Upper lobe of right lung (tissue), 1 donor: ENCODE results near the gene ERG. TPM values are rescaled to one million over a fixed set of nuclear protein-coding genes. Genes with fewer than 3 reads are reported as not detected.

Source experiments
- ATAC-seq: fragments of 200-7000 bp; cut with Tn5 transposase; one replicate; pipeline ENCODE4 v1.9.1; 2020; ENCODE audit warnings: mild to moderate bottlenecking, moderate library complexity
- DNase-seq: peaks from one replicate; pipeline ENCODE4 v3.0.0-alpha.2; 2020
- H3K27ac ChIP-seq: fragments of 200-600 bp; one replicate; pipeline ENCODE4 v1.8.0; 2022
- H3K27me3 ChIP-seq: fragments of 200-600 bp; one replicate; pipeline ENCODE4 v1.8.0; 2022; ENCODE audit warnings: mild to moderate bottlenecking
- H3K36me3 ChIP-seq: fragments of 200-600 bp; one replicate; pipeline ENCODE4 v1.8.0; 2022
- H3K4me1 ChIP-seq: fragments of 200-600 bp; one replicate; pipeline ENCODE4 v1.8.0; 2022
- H3K4me3 ChIP-seq: fragments of 200-600 bp; one replicate; pipeline ENCODE4 v1.8.0; 2022; ENCODE audit warnings: mild to moderate bottlenecking
- H3K9me3 ChIP-seq: fragments of 200-600 bp; one replicate; pipeline ENCODE4 v1.8.0; 2022
- intact Hi-C: fragments of 100-400 bp; cut with DNase I; formaldehyde crosslinking; loops from one replicate; pipeline ENCODE4 v1.11.0; 2022
- total RNA-seq: library from RNA; stranded (reverse); fragmentation: NEBNext Ultra II Directional; extraction: Animal tissue kit (Norgen Biotek cat#: 25700); gene quantifications from one replicate; pipeline ENCODE4 v1.2.1, GENCODE V29; 2021
- TF ChIP-seq, protein P1 (sequence below): fragments of 200-600 bp; IDR thresholded peaks from one replicate; pipeline ENCODE4 v1.8.0; 2022; ENCODE audit warnings: antibody characterized with exemption
- donor health status: DM: no; HTN: yes; CAD: no; lungs with severe emphysema.

Gene ERG
- total RNA-seq, 1 donor from 2014 or later, result 36.7 TPM

DNA sequence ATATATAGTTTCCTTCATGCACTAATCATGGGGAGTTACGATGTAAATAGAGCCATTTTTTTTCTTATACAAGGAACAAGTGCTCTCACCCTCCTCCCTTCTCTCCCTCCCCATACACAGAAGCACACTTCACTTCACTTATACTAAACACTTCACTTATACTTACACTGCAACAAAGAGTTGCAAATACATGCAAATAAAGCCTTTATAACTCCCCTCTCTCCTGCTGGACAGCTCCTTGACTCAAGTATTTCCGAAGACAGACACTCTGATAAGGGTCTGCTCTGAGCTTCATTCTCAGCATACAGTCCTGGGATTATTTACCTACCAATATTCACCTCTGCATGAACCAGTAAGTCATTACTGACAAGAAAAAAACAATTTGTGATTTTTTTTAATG, 35.6 kb upstream of the ERG start:
- TF ChIP-seq, protein P1, sequence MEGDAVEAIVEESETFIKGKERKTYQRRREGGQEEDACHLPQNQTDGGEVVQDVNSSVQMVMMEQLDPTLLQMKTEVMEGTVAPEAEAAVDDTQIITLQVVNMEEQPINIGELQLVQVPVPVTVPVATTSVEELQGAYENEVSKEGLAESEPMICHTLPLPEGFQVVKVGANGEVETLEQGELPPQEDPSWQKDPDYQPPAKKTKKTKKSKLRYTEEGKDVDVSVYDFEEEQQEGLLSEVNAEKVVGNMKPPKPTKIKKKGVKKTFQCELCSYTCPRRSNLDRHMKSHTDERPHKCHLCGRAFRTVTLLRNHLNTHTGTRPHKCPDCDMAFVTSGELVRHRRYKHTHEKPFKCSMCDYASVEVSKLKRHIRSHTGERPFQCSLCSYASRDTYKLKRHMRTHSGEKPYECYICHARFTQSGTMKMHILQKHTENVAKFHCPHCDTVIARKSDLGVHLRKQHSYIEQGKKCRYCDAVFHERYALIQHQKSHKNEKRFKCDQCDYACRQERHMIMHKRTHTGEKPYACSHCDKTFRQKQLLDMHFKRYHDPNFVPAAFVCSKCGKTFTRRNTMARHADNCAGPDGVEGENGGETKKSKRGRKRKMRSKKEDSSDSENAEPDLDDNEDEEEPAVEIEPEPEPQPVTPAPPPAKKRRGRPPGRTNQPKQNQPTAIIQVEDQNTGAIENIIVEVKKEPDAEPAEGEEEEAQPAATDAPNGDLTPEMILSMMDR, result no peak
- DNase-seq (no peak), ATAC-seq (peak; percentile 67)
- H3K9me3 ChIP-seq, result no peaks in the 10 kb centered on the region
- no peaks in the 10 kb centered on the region for H3K4me1 ChIP-seq
- peaks cover 5% of the 10 kb centered on the region for H3K27me3 ChIP-seq
- no peaks in the 10 kb centered on the region for H3K36me3 ChIP-seq
- H3K4me3 ChIP-seq, result no peak overlapping the region
- H3K27ac ChIP-seq, result no peak overlapping the region
- intact Hi-C loops, result no loop called here

DNA sequence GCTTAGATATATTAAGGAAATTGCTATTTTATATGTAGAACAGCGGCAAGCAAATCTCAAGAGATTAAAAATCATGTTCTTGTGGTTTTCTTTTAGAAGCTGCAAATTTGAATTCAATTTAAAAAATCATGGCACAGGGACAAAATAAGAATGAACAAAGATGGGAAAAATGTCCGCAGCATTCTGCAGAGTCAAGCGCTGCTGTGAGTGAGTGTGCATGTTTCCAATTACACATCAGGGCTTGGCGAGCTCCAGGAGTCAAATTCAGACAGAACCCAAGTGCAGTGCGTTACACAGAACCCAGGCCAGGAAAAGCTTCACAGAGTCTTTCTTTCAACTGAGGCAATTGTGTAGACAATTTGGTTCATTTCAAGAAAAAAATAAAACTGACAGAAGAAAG, 33.3 kb upstream of the ERG start:
- ATAC-seq (no peak), DNase-seq (no peak)
- Histone ChIP-seq H3K36me3 (no peaks in the 10 kb centered on the region), H3K27ac (no peak overlapping the region), H3K4me1 (no peaks in the 10 kb centered on the region), H3K9me3 (no peaks in the 10 kb centered on the region), H3K27me3 (peaks cover 5% of the 10 kb centered on the region), H3K4me3 (no peak overlapping the region)
- intact Hi-C loops, result no loop called here
- TF ChIP-seq, protein P1, result no peak

DNA sequence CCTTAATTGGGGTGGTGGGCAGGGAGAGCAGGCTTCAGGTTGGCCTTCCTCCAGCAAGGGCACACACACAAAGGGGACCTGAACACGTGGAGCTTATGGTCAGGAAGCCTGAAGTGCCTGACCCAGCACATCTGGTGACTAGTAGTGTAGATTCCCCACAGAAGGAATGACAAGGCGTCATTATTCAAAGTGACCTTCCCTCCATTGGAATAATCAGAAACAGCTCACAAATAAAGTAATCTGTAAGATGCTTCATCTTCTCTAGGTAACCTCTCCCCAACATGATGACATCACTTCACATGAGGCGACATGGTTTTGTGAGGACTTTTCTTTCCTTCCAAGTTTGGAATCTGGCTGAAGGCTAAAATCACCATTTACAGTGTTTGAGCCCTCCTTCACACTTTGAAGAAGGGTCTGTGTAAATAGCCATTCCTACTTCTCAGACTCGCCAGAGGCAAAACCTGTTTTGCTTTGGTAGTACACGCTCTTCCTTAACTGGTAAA, 32.8 kb upstream of the ERG start:
- intact Hi-C loops, result no loop called here
- TF ChIP-seq, protein P1, result no peak
- no peak for DNase-seq
- no peaks in the 10 kb centered on the region for H3K9me3 ChIP-seq
- H3K4me1 ChIP-seq, result no peaks in the 10 kb centered on the region
- H3K27me3 ChIP-seq, result peaks cover 5% of the 10 kb centered on the region
- no peak overlapping the region for H3K27ac ChIP-seq
- no peak for ATAC-seq
- H3K4me3 ChIP-seq, result no peak overlapping the region
- H3K36me3 ChIP-seq, result no peaks in the 10 kb centered on the region

DNA sequence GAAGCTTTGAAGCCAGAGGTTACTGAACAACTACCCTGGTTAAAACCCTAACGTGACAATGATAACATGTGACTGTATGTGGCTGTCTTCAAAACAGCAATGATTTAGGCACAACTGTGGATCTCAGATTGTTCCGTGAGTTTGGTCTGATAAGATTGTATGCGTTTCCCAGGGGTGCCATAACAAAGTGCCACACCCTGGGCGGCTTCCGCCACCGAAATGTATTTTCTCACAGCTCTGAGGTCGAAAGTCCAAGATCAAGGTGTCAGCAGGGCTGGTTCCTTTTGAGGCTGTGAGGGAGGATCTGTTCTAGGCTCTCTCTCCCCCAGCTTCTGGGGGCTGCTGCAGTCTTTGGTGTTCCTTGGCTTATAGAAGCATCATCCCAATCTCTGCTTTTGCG, 29.5 kb upstream of the ERG start:
- intact Hi-C loops, result no loop called here
- Histone ChIP-seq H3K27ac (no peak overlapping the region), H3K4me3 (no peak overlapping the region), H3K9me3 (no peaks in the 10 kb centered on the region), H3K4me1 (no peaks in the 10 kb centered on the region), H3K36me3 (no peaks in the 10 kb centered on the region), H3K27me3 (peaks cover 5% of the 10 kb centered on the region)
- TF ChIP-seq, protein P1, result no peak
- DNase-seq, result no peak
- ATAC-seq, result no peak

DNA sequence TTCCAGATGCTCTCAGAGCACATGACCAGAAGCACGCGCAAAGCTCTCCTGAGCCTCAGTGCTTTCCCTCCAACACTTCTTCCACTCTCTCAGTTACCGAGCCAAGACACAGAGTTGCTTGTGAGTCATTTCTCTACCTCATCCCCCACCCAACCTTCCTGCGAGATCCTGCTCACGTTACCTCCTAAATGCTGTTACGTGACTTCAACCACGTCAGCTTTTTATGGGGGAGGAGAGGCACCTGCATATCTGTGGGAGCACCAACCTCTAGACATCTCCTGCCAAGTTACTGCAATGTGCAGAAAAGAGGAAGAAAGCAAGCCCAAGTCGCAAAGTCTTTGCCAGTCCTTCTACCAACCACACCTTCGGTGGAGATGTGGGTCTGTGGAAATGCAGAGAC, 27.2 kb upstream of the ERG start:
- no peaks in the 10 kb centered on the region for H3K4me1 ChIP-seq
- H3K4me3 ChIP-seq, result no peak overlapping the region
- no peak for DNase-seq
- intact Hi-C loops, result no loop called here
- no peaks in the 10 kb centered on the region for H3K27me3 ChIP-seq
- H3K36me3 ChIP-seq, result no peaks in the 10 kb centered on the region
- ATAC-seq, result no peak
- TF ChIP-seq, protein P1, result no peak
- H3K9me3 ChIP-seq, result no peaks in the 10 kb centered on the region
- no peak overlapping the region for H3K27ac ChIP-seq
